A549 (cell line): ENCODE measurements around the gene IFNAR2. TPM values are rescaled to one million over a fixed set of nuclear protein-coding genes. Genes with fewer than 3 reads are reported as not detected.
A peak's percentile ranks its signal among the peaks of the same experiment; 100 is the strongest.
"Not testable (repeated sequence)": the region's sequence is repeated elsewhere in the genome, so short reads cannot be mapped to it uniquely, and the experiment has no call there.

Experiments used
- ATAC-seq, 2 experiments: fragments of 200-7000 bp in 1 of 2; fragments of >200 bp in 1 of 2; cut with Nextera tagmentation in 1 of 2; cut with Tn5 transposase in 1 of 2; 3 replicates each; pipeline versions ENCODE4 v1.8.0 to v1.9.1; 2018 to 2020; ENCODE audit warnings: mild to moderate bottlenecking in 1 of 2, moderate library complexity in 1 of 2
- CTCF ChIA-PET: fragments of 300-600 bp; sonication (Branson Sonifier 250); formaldehyde crosslinking; extraction: SDS; loops from one replicate; lab custom pipeline; 2021; ENCODE audit warnings: antibody characterized with exemption, inconsistent platforms; lab: Yijun Ruan, JAX
- POLR2A ChIA-PET: fragments of 350-600 bp; formaldehyde crosslinking; extraction: SDS; loops from one replicate; lab custom pipeline; 2021; ENCODE audit warnings: antibody characterized with exemption, inconsistent platforms; lab: Yijun Ruan, JAX
- DNase-seq, 2 experiments: peaks; one replicate each; pipeline versions ENCODE4 v3.0.0 to v3.0.0-alpha.2; 2011 to 2016; ENCODE audit warnings: low read depth in 1 of 2, low spot score in 1 of 2
- FAIRE-seq: peaks from 2 replicates; lab custom pipeline; 2011; peaks lifted over from hg19 to GRCh38; lab: Jason Lieb, UNC
- H3K27ac ChIP-seq, 2 experiments: fragments of >200 bp; sonication (Bioruptor Twin); formaldehyde crosslinking; 3 replicates each; pipeline ENCODE4 v1.5.1; 2016 to 2017
- H3K4me1 ChIP-seq: fragments of >200 bp; sonication (Bioruptor Twin); formaldehyde crosslinking; 3 replicates; pipeline ENCODE4 v1.6.1; 2016
- H3K4me2 ChIP-seq: fragments of >200 bp; sonication (Bioruptor Twin); formaldehyde crosslinking; 3 replicates; pipeline ENCODE4 v1.6.1; 2016
- H3K4me3 ChIP-seq: fragments of >200 bp; sonication (Bioruptor Twin); formaldehyde crosslinking; 3 replicates; pipeline ENCODE4 v1.5.1; 2016
- H3K9me3 ChIP-seq: fragments of >200 bp; sonication (Bioruptor Twin); formaldehyde crosslinking; 3 replicates; pipeline ENCODE4 v1.6.1; 2016
- ATOH8 ChIP-seq: fragments of 250-450 bp; sonication (Bioruptor Pico); IDR thresholded peaks from 2 replicates; pipeline ENCODE4 v1.5.0; 2020; ENCODE audit warnings: low read depth, mild to moderate bottlenecking, moderate library complexity
- BHLHE40 ChIP-seq: IDR thresholded peaks from 2 replicates; pipeline ENCODE4 v1.6.1; 2012; ENCODE audit warnings: low read depth, low read length, inconsistent platforms
- CTCF ChIP-seq: fragments of >200 bp; sonication (Bioruptor Twin); formaldehyde crosslinking; IDR thresholded peaks from 3 replicates; pipeline ENCODE4 v1.5.1; 2016
- FOSB ChIP-seq: fragments of 250-450 bp; sonication (Bioruptor Pico); IDR thresholded peaks from 2 replicates; pipeline ENCODE4 v1.5.0; 2020; ENCODE audit warnings: mild to moderate bottlenecking, moderate library complexity
- FOSL2 ChIP-seq, 2 experiments: fragments of 450-650 bp in 1 of 2; fragments of >200 bp in 1 of 2; sonication (Bioruptor Twin) in 1 of 2; formaldehyde crosslinking; IDR thresholded peaks; 2 replicates each; pipeline versions ENCODE4 v1.5.0 to v1.6.1; 2016 to 2020; ENCODE audit warnings: mild to moderate bottlenecking in 1 of 2, moderate library complexity in 1 of 2
- HMGXB4 ChIP-seq: fragments of 250-450 bp; sonication (Bioruptor Pico); IDR thresholded peaks from 2 replicates; pipeline ENCODE4 v1.5.0; 2021; ENCODE audit warnings: mild to moderate bottlenecking, moderate library complexity, borderline replicate concordance
- HOXA7 ChIP-seq: fragments of 250-450 bp; sonication (Bioruptor Pico); IDR thresholded peaks from 2 replicates; pipeline ENCODE4 v1.5.0; 2020; ENCODE audit warnings: mild to moderate bottlenecking, moderate library complexity
- HOXB13 ChIP-seq: fragments of 250-450 bp; sonication (Bioruptor Pico); IDR thresholded peaks from 2 replicates; pipeline ENCODE4 v1.5.0; 2020; ENCODE audit warnings: low read depth, mild to moderate bottlenecking, moderate library complexity
- JUNB ChIP-seq: fragments of >200 bp; sonication (Bioruptor Twin); formaldehyde crosslinking; IDR thresholded peaks from 2 replicates; pipeline ENCODE4 v1.6.1; 2016
- MAZ ChIP-seq: fragments of 150-350 bp; IDR thresholded peaks from 2 replicates; pipeline ENCODE4 v1.6.1; 2014; ENCODE audit warnings: antibody characterized with exemption, low read depth, low read length, borderline replicate concordance
- PHF8 ChIP-seq: fragments of 200-600 bp; sonication (generic); IDR thresholded peaks from 2 replicates; pipeline ENCODE4 v1.6.1; 2016; ENCODE audit warnings: low read depth, mild to moderate bottlenecking, antibody characterized with exemption, moderate library complexity, borderline replicate concordance
- REST ChIP-seq: fragments of 200-600 bp; sonication (generic); IDR thresholded peaks from 2 replicates; pipeline ENCODE4 v1.6.1; 2016; ENCODE audit warnings: antibody characterized with exemption, mild to moderate bottlenecking, moderate library complexity
- RNF2 ChIP-seq: fragments of 200-600 bp; sonication (generic); IDR thresholded peaks from 2 replicates; pipeline ENCODE4 v1.6.1; 2016; ENCODE audit warnings: low read depth, mild to moderate bottlenecking, antibody characterized with exemption, moderate library complexity, borderline replicate concordance
- SREBF2 ChIP-seq: fragments of 450-650 bp; IDR thresholded peaks from 2 replicates; pipeline ENCODE4 v1.6.1; 2014; ENCODE audit warnings: mild to moderate bottlenecking, moderate library complexity
- TP53 ChIP-seq: fragments of 250-450 bp; sonication (Bioruptor Pico); IDR thresholded peaks from 2 replicates; pipeline ENCODE4 v1.5.0; 2021; ENCODE audit warnings: mild to moderate bottlenecking, moderate library complexity
- WGBS: methylation state at CpG from one replicate; pipeline ENCODE4 v1.1.6; 2017; ENCODE audit errors: missing lambda C conversion rate; 5-methylcytosine and 5-hydroxymethylcytosine counted together
- polyA plus RNA-seq, 4 experiments: library from polyadenylated mRNA; depleted of rRNA in 3 of 4; stranded (reverse); fragments of >200 nt; fragmentation: RNase III in 1 of 4; extraction: RNeasy Plus Mini Kit Qiagen cat#74134 plus additional on column Dnase treatment in 1 of 4; gene quantifications; 2 replicates in 3 of 4; 3 replicates in 1 of 4; pipeline ENCODE4 v1.2.3, GENCODE V29; 2011 to 2017

The IFNAR2 gene
- polyA plus RNA-seq, 2 of the 4 experiments (the other 2 are of a cell fraction) = 10.1 to 40.5 TPM

GRCh38 chr21:33219954-33220353, 9.8 kb upstream of the IFNAR2 start (continued):
- TF ChIP-seq HOXA7 = no peak
- TF ChIP-seq SREBF2 = no peak
- no peak for TF ChIP-seq FOSL2 (IDR thresholded peaks at IDR 0.05)
- TF ChIP-seq FOSL2 (CRISPR knock-in tag; IDR thresholded peaks at IDR 0.05) = no peak
- TF ChIP-seq FOSB (CRISPR knock-in tag) = no peak
- no peak for TF ChIP-seq JUNB
- no peak for TF ChIP-seq BHLHE40
- no peak for TF ChIP-seq CTCF
- TF ChIP-seq PHF8 = no peak
- no peak for TF ChIP-seq RNF2
- TF ChIP-seq TP53 (CRISPR knock-in tag) = no peak
- TF ChIP-seq, all 56 proteins: peak for 0

- ATAC-seq, POLR2A ChIA-PET, DNase-seq, H3K4me3 ChIP-seq, H3K9me3 ChIP-seq, CTCF ChIA-PET, FAIRE-seq, H3K27ac ChIP-seq, H3K4me2 ChIP-seq: not testable (repeated sequence)
- H3K4me1 ChIP-seq = peaks cover 36% of the 10 kb centered on the region
- WGBS = 93% methylated on average over 3 of the region's 3 CpGs
These were observed 4.4 kb upstream of the IFNAR2 start for GRCh38 chr21:33225376-33225775.

GRCh38 chr21:33228455-33228854, 1.3 kb upstream of the IFNAR2 start:
- DNase-seq (no peak), ATAC-seq (no peak), FAIRE-seq (no peak)
- Histone ChIP-seq H3K9me3 (no peaks in the 10 kb centered on the region), H3K4me3 (no peak overlapping the region), H3K4me1 (peaks cover 50% of the 10 kb centered on the region), H3K27ac (no peak overlapping the region; a peak in 1 of 6 replicates), H3K4me2 (0 out of 3 replicates have a peak overlapping the region, but pooled peaks have one; percentile 10)
- CTCF ChIA-PET = interaction anchor here (0.6 to 0.8 kb wide), 2 partner anchors 25 to 293 kb away, joined by 3 to 4 read pairs; no protein-coding TSS in a partner anchor
- WGBS = 53% methylated on average over 3 of the region's 3 CpGs
- TF ChIP-seq PHF8 (no peak), MAZ (no peak), REST (no peak), FOSB (CRISPR knock-in tag) (no peak), HMGXB4 (CRISPR knock-in tag) (no peak), RNF2 (no peak), BHLHE40 (no peak), HOXB13 (CRISPR knock-in tag) (no peak), ATOH8 (CRISPR knock-in tag) (no peak)
- POLR2A ChIA-PET = no interaction called here
